ENCODE results near the gene SMYD4. TPM values are rescaled to one million over a fixed set of nuclear protein-coding genes. Genes with fewer than 3 reads are reported as not detected.

SMYD4 gene
- total and polyA plus RNA-seq, 10 of the 15 experiments (the other 5 are each of a cell fraction or from before 2014, with no cell fraction given): 2.1 to 18.8 (median 13.7) TPM

DNA sequence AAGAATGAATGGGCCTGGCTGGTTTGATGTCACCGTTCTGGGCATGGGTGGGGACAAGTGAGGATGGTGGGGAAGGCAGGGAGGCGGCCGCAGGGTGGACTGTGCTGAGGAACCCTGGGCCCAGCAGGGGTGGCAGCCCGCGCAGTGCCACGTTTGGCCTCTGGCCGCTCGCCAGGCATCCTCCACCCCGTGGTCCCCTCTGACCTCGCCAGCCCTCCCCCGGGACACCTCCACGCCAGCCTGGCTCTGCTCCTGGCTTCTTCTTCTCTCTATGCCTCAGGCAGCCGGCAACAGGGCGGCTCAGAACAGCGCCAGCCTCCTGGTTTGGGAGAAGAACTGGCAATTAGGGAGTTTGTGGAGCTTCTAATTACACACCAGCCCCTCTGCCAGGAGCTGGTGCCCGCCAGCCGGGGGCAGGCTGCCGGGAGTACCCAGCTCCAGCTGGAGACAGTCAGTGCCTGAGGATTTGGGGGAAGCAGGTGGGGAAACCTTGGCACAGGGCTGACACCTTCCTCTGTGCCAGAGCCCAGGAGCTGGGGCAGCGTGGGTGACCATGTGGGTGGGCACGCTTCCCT lies 74.4 kb downstream of the SMYD4 start:
- no peaks in the 10 kb centered on the region for H4K20me1 ChIP-seq (ENCODE audit: control insufficient read depth, insufficient read depth)
- SMC1A ChIA-PET (ENCODE audit: uncharacterized antibody, unreplicated experiment): interaction anchor here (0.7 to 1.9 kb wide), 2 partner anchors 19 to 29 kb away, joined by 3 to 5 read pairs; no protein-coding TSS in a partner anchor
- no peak overlapping the region for H2AFZ ChIP-seq (ENCODE audit: control insufficient read depth, low read depth, low read length)
- in situ Hi-C loops (cut with MboI) (no loop called here), intact Hi-C loops (cut with micrococcal nuclease; ENCODE audit: unreplicated experiment) (no loop called here)
- CTCF ChIA-PET: interaction anchor here (0.7 to 1.6 kb wide), 2 partner anchors 26 to 38 kb away, joined by 3 read pairs; no protein-coding TSS in a partner anchor
- WGBS (ENCODE audit: insufficient coverage, insufficient replicate concordance, low lambda C conversion rate, missing lambda C conversion rate): 49% methylated on average over 19 of the region's 20 CpGs
- FAIRE-seq (no peak), ATAC-seq (no peak), DNase-seq (ENCODE audit: low read depth, low spot score) (no peak)
- no peak overlapping the region for H3K4me2 ChIP-seq (ENCODE audit: control insufficient read depth, insufficient read depth)
- H3K9ac ChIP-seq (ENCODE audit: control insufficient read depth, insufficient read depth, low read length): no peak overlapping the region
- BruUV-seq (replicated peaks): no TSS peak
- RAD21 ChIA-PET (ENCODE audit: unreplicated experiment): interaction anchor here (1.6 kb wide), 1 partner anchor 32 kb away, joined by 3 read pairs; no protein-coding TSS in a partner anchor
- POLR2A ChIA-PET: no interaction called here
- H3K4me3 ChIP-seq: no peak overlapping the region
- H3K36me3 ChIP-seq (ENCODE audit: control insufficient read depth in 2 of 2, insufficient read depth in 2 of 2, low read length in 1 of 2): no peaks in the 10 kb centered on the region
- no peaks in the 10 kb centered on the region for H3K4me1 ChIP-seq (ENCODE audit: control insufficient read depth, insufficient read depth, low read length)
- no peaks in the 10 kb centered on the region for H3K79me2 ChIP-seq (ENCODE audit: control insufficient read depth, insufficient read depth, low read length)
- TF ChIP-seq SREBF2 (IDR thresholded peaks at IDR 0.05; ENCODE audit: low read length): no peak
- TF ChIP-seq, protein P1, sequence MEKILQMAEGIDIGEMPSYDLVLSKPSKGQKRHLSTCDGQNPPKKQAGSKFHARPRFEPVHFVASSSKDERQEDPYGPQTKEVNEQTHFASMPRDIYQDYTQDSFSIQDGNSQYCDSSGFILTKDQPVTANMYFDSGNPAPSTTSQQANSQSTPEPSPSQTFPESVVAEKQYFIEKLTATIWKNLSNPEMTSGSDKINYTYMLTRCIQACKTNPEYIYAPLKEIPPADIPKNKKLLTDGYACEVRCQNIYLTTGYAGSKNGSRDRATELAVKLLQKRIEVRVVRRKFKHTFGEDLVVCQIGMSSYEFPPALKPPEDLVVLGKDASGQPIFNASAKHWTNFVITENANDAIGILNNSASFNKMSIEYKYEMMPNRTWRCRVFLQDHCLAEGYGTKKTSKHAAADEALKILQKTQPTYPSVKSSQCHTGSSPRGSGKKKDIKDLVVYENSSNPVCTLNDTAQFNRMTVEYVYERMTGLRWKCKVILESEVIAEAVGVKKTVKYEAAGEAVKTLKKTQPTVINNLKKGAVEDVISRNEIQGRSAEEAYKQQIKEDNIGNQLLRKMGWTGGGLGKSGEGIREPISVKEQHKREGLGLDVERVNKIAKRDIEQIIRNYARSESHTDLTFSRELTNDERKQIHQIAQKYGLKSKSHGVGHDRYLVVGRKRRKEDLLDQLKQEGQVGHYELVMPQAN (conservative IDR thresholded peaks at IDR 0.05): no peak
- TF ChIP-seq EED (IDR thresholded peaks at IDR 0.05; ENCODE audit: low read depth): no peak
- TF ChIP-seq SRF (IDR thresholded peaks at IDR 0.05; ENCODE audit: low read depth in 2 of 2, low read length in 2 of 2): no peak
- H3K9me3 ChIP-seq (replicated peaks; ENCODE audit: control insufficient read depth, insufficient read depth, low read length): no peaks in the 10 kb centered on the region
- no peak overlapping the region for H3K27ac ChIP-seq (ENCODE audit: control insufficient read depth, insufficient read depth)
- no peaks in the 10 kb centered on the region for H3K27me3 ChIP-seq (replicated peaks in 1 of 2; ENCODE audit: control insufficient read depth in 2 of 2, insufficient read depth in 2 of 2, low read length in 1 of 2)

Measured in GM12878 (cell line).